Measurements from ENCODE around the gene TRIM2. TPM values are rescaled to one million over a fixed set of nuclear protein-coding genes. Genes with fewer than 3 reads are reported as not detected.

The TRIM2 gene
- total RNA-seq, 2 experiments from 2014 or later = 0.06 to 0.29 TPM

GRCh38 chr4:153205757-153206156 is 1.5 kb downstream of the TRIM2 start:
- POLR2A ChIA-PET = no interaction called here

GRCh38 chr4:153206534-153206933 is 2.3 kb downstream of the TRIM2 start:
- Histone ChIP-seq H3K27ac (ENCODE audit: low read depth, low read length, poor library complexity, severe bottlenecking) (no peak overlapping the region), H3K4me2 (ENCODE audit: low read length) (no peak overlapping the region), H3K9me3 (ENCODE audit: low read length) (no peaks in the 10 kb centered on the region), H3K79me2 (ENCODE audit: insufficient read depth, low read depth, low read length) (no peaks in the 10 kb centered on the region), H3K9me2 (ENCODE audit: insufficient read depth, low read length) (no peaks in the 10 kb centered on the region), H3K4me3 (ENCODE audit: low read depth, low read length, poor library complexity, severe bottlenecking) (no peak overlapping the region), H2AFZ (ENCODE audit: low read length) (no peak overlapping the region), H4K20me1 (ENCODE audit: insufficient read depth, low read length) (no peaks in the 10 kb centered on the region), H3K36me3 (ENCODE audit: insufficient read depth, low read length) (no peaks in the 10 kb centered on the region), H3K4me1 (ENCODE audit: insufficient read depth, low read length, poor library complexity, severe bottlenecking) (no peaks in the 10 kb centered on the region)
- BruUV-seq (replicated peaks) = no TSS peak
- ChIA-PET CTCF (ENCODE audit: unreplicated experiment) (no interaction called here), POLR2A (no interaction called here)
- intact Hi-C loops (cut with micrococcal nuclease; ENCODE audit: unreplicated experiment) = no loop called here
- TF ChIP-seq EZH2phosphoT487 (IDR thresholded peaks at IDR 0.05; ENCODE audit: borderline replicate concordance, low read depth, low read length) (no peak), CTCF (conservative IDR thresholded peaks at IDR 0.05; ENCODE audit: low read length) (no peak)
- DNase-seq (ENCODE audit: low spot score) = no peak

More at GRCh38 chr4:153205757-153206156, 1.5 kb downstream of the TRIM2 start:
- Histone ChIP-seq H2AFZ (ENCODE audit: low read length) (no peak overlapping the region), H3K4me3 (ENCODE audit: low read depth, low read length, poor library complexity, severe bottlenecking) (no peak overlapping the region), H3K9me3 (ENCODE audit: low read length) (no peaks in the 10 kb centered on the region), H4K20me1 (ENCODE audit: insufficient read depth, low read length) (no peaks in the 10 kb centered on the region), H3K9me2 (ENCODE audit: insufficient read depth, low read length) (no peaks in the 10 kb centered on the region), H3K36me3 (ENCODE audit: insufficient read depth, low read length) (no peaks in the 10 kb centered on the region), H3K27ac (ENCODE audit: low read depth, low read length, poor library complexity, severe bottlenecking) (no peak overlapping the region), H3K4me1 (ENCODE audit: insufficient read depth, low read length, poor library complexity, severe bottlenecking) (no peaks in the 10 kb centered on the region), H3K4me2 (ENCODE audit: low read length) (no peak overlapping the region), H3K79me2 (ENCODE audit: insufficient read depth, low read depth, low read length) (no peaks in the 10 kb centered on the region)
- intact Hi-C loops (cut with micrococcal nuclease; ENCODE audit: unreplicated experiment) = no loop called here
- no peak for DNase-seq (ENCODE audit: low spot score)
- no TSS peak for BruUV-seq (replicated peaks)
- CTCF ChIA-PET (ENCODE audit: unreplicated experiment) = no interaction called here
- no peak for TF ChIP-seq EZH2phosphoT487 (IDR thresholded peaks at IDR 0.05; ENCODE audit: borderline replicate concordance, low read depth, low read length)
- TF ChIP-seq CTCF (conservative IDR thresholded peaks at IDR 0.05; ENCODE audit: low read length) = no peak

- BruUV-seq (replicated peaks) = no TSS peak
- ChIA-PET POLR2A (no interaction called here), CTCF (ENCODE audit: unreplicated experiment) (no interaction called here)
- no peaks in the 10 kb centered on the region for H3K79me2 ChIP-seq (ENCODE audit: insufficient read depth, low read depth, low read length)
- no peak overlapping the region for H3K27ac ChIP-seq (ENCODE audit: low read depth, low read length, poor library complexity, severe bottlenecking)
- TF ChIP-seq CTCF (conservative IDR thresholded peaks at IDR 0.05; ENCODE audit: low read length) (no peak), EZH2phosphoT487 (IDR thresholded peaks at IDR 0.05; ENCODE audit: borderline replicate concordance, low read depth, low read length) (no peak)
- no peak overlapping the region for H3K4me3 ChIP-seq (ENCODE audit: low read depth, low read length, poor library complexity, severe bottlenecking)
- no peaks in the 10 kb centered on the region for H3K9me2 ChIP-seq (ENCODE audit: insufficient read depth, low read length)
- intact Hi-C loops (cut with micrococcal nuclease; ENCODE audit: unreplicated experiment) = no loop called here
- H3K36me3 ChIP-seq (ENCODE audit: insufficient read depth, low read length) = no peaks in the 10 kb centered on the region
- no peaks in the 10 kb centered on the region for H3K9me3 ChIP-seq (ENCODE audit: low read length)
- H2AFZ ChIP-seq (ENCODE audit: low read length) = no peak overlapping the region
- H4K20me1 ChIP-seq (ENCODE audit: insufficient read depth, low read length) = no peaks in the 10 kb centered on the region
- no peaks in the 10 kb centered on the region for H3K4me1 ChIP-seq (ENCODE audit: insufficient read depth, low read length, poor library complexity, severe bottlenecking)
- DNase-seq (ENCODE audit: low spot score) = no peak
- no peak overlapping the region for H3K4me2 ChIP-seq (ENCODE audit: low read length)
These were observed 2.8 kb downstream of the TRIM2 start for GRCh38 chr4:153207027-153207426.
